Stimulated activated CD4-positive, alpha-beta T cell treated with anti-CD3 and anti-CD28 coated beads, Interleukin-4, amount 100 ng/mL, for 48 hours (primary cell): ENCODE results near the gene INAFM2.

Source experiments
- DNase-seq, 2 donors: peaks; one replicate each; pipeline ENCODE4 v3.0.0-alpha.2; 2020; ENCODE audit warnings: low read depth in 2 of 2

The INAFM2 gene

GRCh38 chr15:40364251-40364650, 40.8 kb downstream of the INAFM2 start:
- DNase-seq, result no peak

GRCh38 chr15:40365016-40365415, 41.5 kb downstream of the INAFM2 start:
- no peak for DNase-seq

- DNase-seq, result no peak
These were observed 42.3 kb downstream of the INAFM2 start for GRCh38 chr15:40365624-40366456.

- no peak for DNase-seq
These were observed 43.2 kb downstream of the INAFM2 start for GRCh38 chr15:40366457-40367370.

- DNase-seq, result no peak
These were observed 43.8 kb downstream of the INAFM2 start for GRCh38 chr15:40367371-40367685.

GRCh38 chr15:40367686-40368611, 44.5 kb downstream of the INAFM2 start:
- DNase-seq, result peak; percentile 73 to 78

- DNase-seq, result no peak
These were observed 45.4 kb downstream of the INAFM2 start for GRCh38 chr15:40368719-40369473.

GRCh38 chr15:40369474-40369869, 46.0 kb downstream of the INAFM2 start:
- no peak for DNase-seq

- no peak for DNase-seq
These were observed 46.5 kb downstream of the INAFM2 start for GRCh38 chr15:40369971-40370370.

- no peak for DNase-seq
These were observed 49.5 kb downstream of the INAFM2 start for GRCh38 chr15:40372981-40373380.
